ENCODE measurements around the gene FST.

The FST gene

DNA sequence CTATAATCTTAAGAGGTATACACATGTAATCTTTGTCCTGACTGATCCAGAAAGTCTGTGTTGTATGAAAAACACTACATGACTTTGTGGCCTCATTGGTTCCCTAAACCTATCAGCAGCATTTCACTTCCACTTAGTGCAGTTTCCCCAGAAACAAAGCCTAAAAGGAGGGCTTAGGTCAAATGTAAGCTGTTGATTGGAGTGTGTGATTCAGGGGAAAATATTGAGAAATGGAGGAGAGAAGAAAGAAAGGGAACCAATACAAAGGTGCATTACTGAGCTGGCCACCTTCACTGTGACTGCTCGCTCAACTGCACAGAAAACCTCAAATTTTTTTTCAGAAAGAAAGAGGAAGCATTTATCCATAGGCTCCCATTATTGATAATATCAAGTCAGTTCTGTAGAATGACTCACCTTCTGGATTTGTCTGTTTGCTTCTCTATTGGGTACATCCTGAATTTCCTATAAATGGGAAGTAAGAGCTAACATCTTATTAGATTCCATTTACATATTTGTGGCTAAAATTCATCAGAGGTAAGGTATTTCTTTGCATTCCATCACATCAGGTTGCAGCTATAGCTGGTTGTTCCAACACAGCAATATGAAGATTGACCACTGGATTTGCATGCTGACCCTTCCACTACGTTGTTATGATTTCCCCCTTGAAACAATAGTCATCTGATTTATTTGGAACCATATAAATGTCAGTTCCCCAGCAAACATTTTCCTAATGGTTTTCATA, 10.3 kb upstream of the FST start:
- Histone ChIP-seq H3K27me3 (ENCODE audit: insufficient read depth, low read depth) (no peaks in the 10 kb centered on the region), H3K4me3 (IDR thresholded peaks at IDR 0.05; ENCODE audit: insufficient read depth, low read depth, low read length) (no peak overlapping the region), H3K36me3 (ENCODE audit: insufficient read depth) (no peaks in the 10 kb centered on the region), H3K4me2 (no peak overlapping the region), H4K20me1 (ENCODE audit: insufficient read depth) (no peaks in the 10 kb centered on the region), H3K4me1 (ENCODE audit: low read depth, poor library complexity, severe bottlenecking) (peaks cover 2% of the 10 kb centered on the region), H3K27ac (no peak overlapping the region), H2AFZ (ENCODE audit: low read depth) (no peak overlapping the region), H3K9ac (no peak overlapping the region), H3K79me2 (ENCODE audit: insufficient read depth, low read depth) (no peaks in the 10 kb centered on the region)
- TF ChIP-seq, protein P1, sequence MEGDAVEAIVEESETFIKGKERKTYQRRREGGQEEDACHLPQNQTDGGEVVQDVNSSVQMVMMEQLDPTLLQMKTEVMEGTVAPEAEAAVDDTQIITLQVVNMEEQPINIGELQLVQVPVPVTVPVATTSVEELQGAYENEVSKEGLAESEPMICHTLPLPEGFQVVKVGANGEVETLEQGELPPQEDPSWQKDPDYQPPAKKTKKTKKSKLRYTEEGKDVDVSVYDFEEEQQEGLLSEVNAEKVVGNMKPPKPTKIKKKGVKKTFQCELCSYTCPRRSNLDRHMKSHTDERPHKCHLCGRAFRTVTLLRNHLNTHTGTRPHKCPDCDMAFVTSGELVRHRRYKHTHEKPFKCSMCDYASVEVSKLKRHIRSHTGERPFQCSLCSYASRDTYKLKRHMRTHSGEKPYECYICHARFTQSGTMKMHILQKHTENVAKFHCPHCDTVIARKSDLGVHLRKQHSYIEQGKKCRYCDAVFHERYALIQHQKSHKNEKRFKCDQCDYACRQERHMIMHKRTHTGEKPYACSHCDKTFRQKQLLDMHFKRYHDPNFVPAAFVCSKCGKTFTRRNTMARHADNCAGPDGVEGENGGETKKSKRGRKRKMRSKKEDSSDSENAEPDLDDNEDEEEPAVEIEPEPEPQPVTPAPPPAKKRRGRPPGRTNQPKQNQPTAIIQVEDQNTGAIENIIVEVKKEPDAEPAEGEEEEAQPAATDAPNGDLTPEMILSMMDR (conservative IDR thresholded peaks at IDR 0.05; ENCODE audit: low read depth, low read length), result no peak

GRCh38 chr5:53472279-53472678, 8.2 kb upstream of the FST start:
- H3K9ac ChIP-seq, result no peak overlapping the region
- TF ChIP-seq, protein P1 (conservative IDR thresholded peaks at IDR 0.05; ENCODE audit: low read depth, low read length), result no peak
- no peaks in the 10 kb centered on the region for H3K27me3 ChIP-seq (ENCODE audit: insufficient read depth, low read depth)
- H3K79me2 ChIP-seq (ENCODE audit: insufficient read depth, low read depth), result no peaks in the 10 kb centered on the region
- H3K4me1 ChIP-seq (ENCODE audit: low read depth, poor library complexity, severe bottlenecking), result peaks cover 11% of the 10 kb centered on the region
- no peak overlapping the region for H2AFZ ChIP-seq (ENCODE audit: low read depth)
- no peak overlapping the region for H3K4me2 ChIP-seq
- no peaks in the 10 kb centered on the region for H3K36me3 ChIP-seq (ENCODE audit: insufficient read depth)
- no peak overlapping the region for H3K27ac ChIP-seq
- H4K20me1 ChIP-seq (ENCODE audit: insufficient read depth), result no peaks in the 10 kb centered on the region
- H3K4me3 ChIP-seq (IDR thresholded peaks at IDR 0.05; ENCODE audit: insufficient read depth, low read depth, low read length), result no peak overlapping the region

- TF ChIP-seq, protein P1 (conservative IDR thresholded peaks at IDR 0.05; ENCODE audit: low read depth, low read length), result no peak
- Histone ChIP-seq H3K4me1 (ENCODE audit: low read depth, poor library complexity, severe bottlenecking) (peaks cover 11% of the 10 kb centered on the region), H3K4me3 (IDR thresholded peaks at IDR 0.05; ENCODE audit: insufficient read depth, low read depth, low read length) (no peak overlapping the region)
Observed at GRCh38 chr5:53472720-53473510, 7.5 kb upstream of the FST start.

DNA sequence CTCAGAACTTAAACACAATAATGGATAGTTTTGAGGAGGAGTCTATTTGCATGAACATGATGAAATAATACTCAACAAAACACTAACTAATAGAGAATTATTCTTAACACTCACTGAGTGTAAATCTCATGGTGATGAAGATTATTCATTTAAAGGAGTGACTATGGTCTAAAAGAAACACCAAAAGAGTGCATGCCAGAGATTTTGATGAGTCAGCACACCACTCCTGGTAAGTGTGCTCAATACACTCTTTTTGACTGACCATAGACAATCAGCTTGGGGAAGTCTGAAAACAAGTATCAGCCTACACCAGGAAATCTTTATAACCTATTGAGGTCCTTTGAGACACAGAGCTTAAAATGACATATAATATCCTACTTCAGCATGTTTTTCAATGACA, 6.8 kb upstream of the FST start:
- Histone ChIP-seq H3K27me3 (ENCODE audit: insufficient read depth, low read depth) (peaks cover 7% of the 10 kb centered on the region; the same call in 1 of the 2 replicates), H4K20me1 (ENCODE audit: insufficient read depth) (no peaks in the 10 kb centered on the region), H3K27ac (no peak overlapping the region), H3K9ac (no peak overlapping the region), H3K79me2 (ENCODE audit: insufficient read depth, low read depth) (no peaks in the 10 kb centered on the region), H3K4me3 (IDR thresholded peaks at IDR 0.05; ENCODE audit: insufficient read depth, low read depth, low read length) (no peak overlapping the region), H3K4me1 (ENCODE audit: low read depth, poor library complexity, severe bottlenecking) (peaks cover 11% of the 10 kb centered on the region), H2AFZ (ENCODE audit: low read depth) (no peak overlapping the region), H3K36me3 (ENCODE audit: insufficient read depth) (no peaks in the 10 kb centered on the region), H3K4me2 (no peak overlapping the region)
- TF ChIP-seq, protein P1 (conservative IDR thresholded peaks at IDR 0.05; ENCODE audit: low read depth, low read length), result no peak

More at GRCh38 chr5:53472720-53473510, 7.5 kb upstream of the FST start:
- H3K27me3 ChIP-seq (ENCODE audit: insufficient read depth, low read depth), result no peaks in the 10 kb centered on the region
- no peak overlapping the region for H2AFZ ChIP-seq (ENCODE audit: low read depth)
- H3K79me2 ChIP-seq (ENCODE audit: insufficient read depth, low read depth), result no peaks in the 10 kb centered on the region
- H3K36me3 ChIP-seq (ENCODE audit: insufficient read depth), result no peaks in the 10 kb centered on the region
- no peak overlapping the region for H3K27ac ChIP-seq
- H3K4me2 ChIP-seq, result no peak overlapping the region
- no peaks in the 10 kb centered on the region for H4K20me1 ChIP-seq (ENCODE audit: insufficient read depth)
- H3K9ac ChIP-seq, result no peak overlapping the region
